H1 (cell line): ENCODE results near the gene MOG. TPM values are rescaled to one million over a fixed set of nuclear protein-coding genes. Genes with fewer than 3 reads are reported as not detected.

Experiments used
- CTCF ChIA-PET: fragments of 300-600 bp; sonication (Branson Sonifier 250); formaldehyde crosslinking; loops from one replicate; lab custom pipeline; 2021; ENCODE audit not compliant: partially characterized antibody; lab: Charles Lee
- POLR2A ChIA-PET: fragments of 300-600 bp; sonication (Branson Sonifier 250); formaldehyde crosslinking; loops from one replicate; lab custom pipeline; 2021; ENCODE audit warnings: inconsistent platforms; ENCODE audit not compliant: partially characterized antibody; lab: Charles Lee
- DNase-seq, 2 experiments: peaks; one replicate each; pipeline versions ENCODE4 v3.0.0 to v3.0.0-alpha.2; 2010 to 2022; ENCODE audit warnings: low spot score in 2 of 2, low read depth in 1 of 2, mixed read lengths in 1 of 2
- FAIRE-seq: peaks from 2 replicates; lab custom pipeline; 2011; peaks lifted over from hg19 to GRCh38; lab: Jason Lieb, UNC
- H2AFZ ChIP-seq: 2 replicates; pipeline ENCODE4 v1.8.1; 2012; ENCODE audit warnings: low read length, inconsistent platforms
- H2AK5ac ChIP-seq: 2 replicates; pipeline ENCODE4 v1.6.1; 2013; ENCODE audit warnings: low read depth, low read length
- H2BK120ac ChIP-seq: replicated peaks from 2 replicates; pipeline ENCODE3; 2013; ENCODE audit warnings: low read depth, low read length, inconsistent platforms
- H2BK12ac ChIP-seq: 2 replicates; pipeline ENCODE4 v1.6.1; 2013; ENCODE audit warnings: low read depth, low read length
- H2BK15ac ChIP-seq: 2 replicates; pipeline ENCODE4 v1.6.1; 2013; ENCODE audit warnings: low read length
- H2BK20ac ChIP-seq: 2 replicates; pipeline ENCODE4 v1.6.1; 2013; ENCODE audit warnings: low read length
- H2BK5ac ChIP-seq: 2 replicates; pipeline ENCODE4 v1.6.1; 2013; ENCODE audit warnings: low read depth, low read length
- H3K14ac ChIP-seq: 2 replicates; pipeline ENCODE4 v1.6.1; 2013; ENCODE audit warnings: inconsistent platforms; ENCODE audit not compliant: insufficient read length
- H3K18ac ChIP-seq: 2 replicates; pipeline ENCODE4 v1.6.1; 2013; ENCODE audit warnings: low read length; ENCODE audit errors: extremely low read depth
- H3K23ac ChIP-seq: 2 replicates; pipeline ENCODE4 v1.6.1; 2013; ENCODE audit warnings: inconsistent platforms; ENCODE audit not compliant: insufficient read length
- H3K23me2 ChIP-seq: 2 replicates; pipeline ENCODE4 v1.6.1; 2013; ENCODE audit warnings: low read depth, low read length
- H3K27ac ChIP-seq: 2 replicates; pipeline ENCODE4 v1.6.1; 2011; ENCODE audit warnings: low read depth, low read length, inconsistent platforms
- H3K27me3 ChIP-seq, 4 experiments: replicated peaks in 1 of 4; 1 replicate in 1 of 4; 2 replicates in 3 of 4; pipeline versions ENCODE4 v1.6.1 to v1.8.1; 2011 to 2013; ENCODE audit warnings: low read length in 3 of 4, mild to moderate bottlenecking in 3 of 4, inconsistent platforms in 2 of 4, mixed read lengths in 2 of 4, moderate library complexity in 1 of 4; ENCODE audit not compliant: control insufficient read depth in 3 of 4, insufficient read depth in 3 of 4; ENCODE audit errors: extremely low read depth in 1 of 4
- H3K36me3 ChIP-seq, 4 experiments: 2 replicates each; pipeline versions ENCODE4 v1.6.1 to v1.8.1; 2011 to 2013; ENCODE audit warnings: mild to moderate bottlenecking in 4 of 4, low read length in 3 of 4, moderate library complexity in 2 of 4, control low read depth in 1 of 4, inconsistent platforms in 1 of 4; ENCODE audit not compliant: insufficient read depth in 4 of 4, control insufficient read depth in 2 of 4
- H3K4ac ChIP-seq: replicated peaks from 2 replicates; pipeline ENCODE3; 2013; ENCODE audit warnings: low read length, low read depth, mixed read lengths, inconsistent platforms; ENCODE audit not compliant: insufficient read length
- H3K4me1 ChIP-seq, 4 experiments: replicated peaks in 1 of 4; 1 replicate in 1 of 4; 2 replicates in 3 of 4; pipeline versions ENCODE4 v1.6.1 to v1.8.1; 2011 to 2013; ENCODE audit warnings: low read length in 3 of 4, inconsistent platforms in 2 of 4, mixed read lengths in 1 of 4; ENCODE audit not compliant: insufficient read depth in 4 of 4, control insufficient read depth in 3 of 4
- H3K4me2 ChIP-seq, 2 experiments: 2 replicates each; pipeline versions ENCODE4 v1.6.1 to v1.8.1; 2011 to 2013; ENCODE audit warnings: low read depth in 2 of 2, low read length in 2 of 2, control low read depth in 1 of 2, inconsistent platforms in 1 of 2, mild to moderate bottlenecking in 1 of 2; ENCODE audit not compliant: insufficient read depth in 1 of 2
- H3K4me3 ChIP-seq, 4 experiments: fragments of 200-600, 300-600 bp in 1 of 4; sonication (generic), shearing (Covaris generic), sonication (Bioruptor Twin) in 1 of 4; 2 replicates each; pipeline versions ENCODE4 v1.5.1 to v1.8.1; 2011 to 2016; ENCODE audit warnings: low read length in 4 of 4, low read depth in 3 of 4, control low read depth in 2 of 4, inconsistent platforms in 2 of 4, mild to moderate bottlenecking in 2 of 4, mixed read lengths in 1 of 4, moderate library complexity in 1 of 4; ENCODE audit not compliant: insufficient read depth in 2 of 4; ENCODE audit errors: extremely low read depth in 1 of 4
- H3K56ac ChIP-seq: replicated peaks from 2 replicates; pipeline ENCODE3; 2013; ENCODE audit warnings: low read depth, mild to moderate bottlenecking, mixed read lengths, low read length, inconsistent platforms; ENCODE audit not compliant: insufficient read length
- H3K79me1 ChIP-seq: 2 replicates; pipeline ENCODE4 v1.6.1; 2013; ENCODE audit warnings: low read depth, low read length, control low read depth
- H3K79me2 ChIP-seq, 2 experiments: 2 replicates each; pipeline versions ENCODE4 v1.6.1 to v1.8.1; 2012 to 2013; ENCODE audit warnings: low read length in 2 of 2, mild to moderate bottlenecking in 2 of 2, inconsistent platforms in 1 of 2; ENCODE audit not compliant: insufficient read depth in 2 of 2, control insufficient read depth in 1 of 2
- H3K9ac ChIP-seq, 4 experiments: replicated peaks in 1 of 4; 1 replicate in 1 of 4; 2 replicates in 3 of 4; pipeline versions ENCODE4 v1.6.1 to v1.8.1; 2011 to 2013; ENCODE audit warnings: low read depth in 3 of 4, low read length in 3 of 4, control low read depth in 2 of 4, mild to moderate bottlenecking in 2 of 4, moderate library complexity in 2 of 4, inconsistent platforms in 1 of 4; ENCODE audit errors: extremely low read depth in 1 of 4
- H3K9me3 ChIP-seq, 2 experiments: 2 replicates each; pipeline versions ENCODE4 v1.6.1 to v1.8.1; 2012 to 2013; ENCODE audit warnings: mild to moderate bottlenecking in 2 of 2, moderate library complexity in 2 of 2, control low read depth in 1 of 2, inconsistent platforms in 1 of 2, low read depth in 1 of 2, low read length in 1 of 2, mixed read lengths in 1 of 2; ENCODE audit not compliant: insufficient read depth in 2 of 2
- H4K20me1 ChIP-seq, 2 experiments: replicated peaks in 1 of 2; 2 replicates each; pipeline versions ENCODE3 to v1.8.1; 2011 to 2013; ENCODE audit warnings: inconsistent platforms in 2 of 2, low read length in 2 of 2, mild to moderate bottlenecking in 1 of 2; ENCODE audit not compliant: insufficient read depth in 2 of 2, control insufficient read depth in 1 of 2
- H4K5ac ChIP-seq: 2 replicates; pipeline ENCODE4 v1.6.1; 2013; ENCODE audit warnings: low read length, low read depth, mixed read lengths, inconsistent platforms; ENCODE audit not compliant: insufficient read length
- H4K8ac ChIP-seq: 2 replicates; pipeline ENCODE4 v1.8.0; 2013; ENCODE audit warnings: mild to moderate bottlenecking, moderate library complexity, low read length, inconsistent platforms; ENCODE audit not compliant: insufficient read depth; ENCODE audit errors: extremely low read depth
- H4K91ac ChIP-seq: replicated peaks from 2 replicates; pipeline ENCODE3; 2013; ENCODE audit warnings: low read length, mixed read lengths, inconsistent platforms; ENCODE audit not compliant: insufficient read length
- CREB1 ChIP-seq: IDR thresholded peaks from 2 replicates; pipeline ENCODE4 v1.6.1; 2012; ENCODE audit warnings: inconsistent platforms
- CTBP2 ChIP-seq: IDR thresholded peaks from 2 replicates; pipeline ENCODE4 v1.7.0; 2011; ENCODE audit warnings: borderline replicate concordance, mild to moderate bottlenecking, moderate library complexity, mixed read lengths, low read length; ENCODE audit not compliant: insufficient read depth, insufficient read length
- HDAC6 ChIP-seq: IDR thresholded peaks from one replicate; pipeline ENCODE4 v1.7.1; 2012; ENCODE audit warnings: low read depth, mild to moderate bottlenecking, inconsistent platforms, low read length, moderate library complexity
- WGBS, 2 experiments: shearing (Covaris generic) in 1 of 2; methylation state at CpG; one replicate each; pipeline versions ENCODE4 v1.1.6 to v1.1.7; 2013 to 2015; ENCODE audit warnings: low lambda C conversion rate in 2 of 2, mixed read lengths in 2 of 2, inconsistent platforms in 1 of 2, low coverage in 1 of 2, missing lambda C conversion rate in 1 of 2; ENCODE audit not compliant: insufficient replicate concordance in 2 of 2, insufficient coverage in 1 of 2, insufficient read length in 1 of 2; ENCODE audit errors: extremely low coverage in 1 of 2, missing lambda C conversion rate in 1 of 2; 5-methylcytosine and 5-hydroxymethylcytosine counted together
- polyA plus RNA-seq, 7 experiments: library from polyadenylated mRNA; depleted of rRNA in 3 of 7; stranded (reverse) in 5 of 7; unstranded in 2 of 7; fragments of >200 nt in 5 of 7; fragments of 200-250 nt in 2 of 7; gene quantifications; 1 replicate in 5 of 7; 2 replicates in 1 of 7; 4 replicates in 1 of 7; pipeline versions ENCODE4 v1.2.1 to v1.2.3, GENCODE V29; 2011 to 2013; ENCODE audit warnings: missing spikeins in 2 of 7, mixed read lengths in 2 of 7
- total RNA-seq: library from RNA; stranded (reverse); fragmentation: NEBNext Ultra II Directional; extraction: Animal tissue kit (Norgen Biotek cat#: 25700); gene quantifications from 2 replicates; pipeline ENCODE4 v1.2.1, GENCODE V29; 2021

Gene MOG
- total and polyA plus RNA-seq, 2 of the 8 experiments (the other 6 are each of a cell fraction or from before 2014, with no cell fraction given) = 0.17 to 0.86 TPM

- H2BK20ac ChIP-seq = no peak overlapping the region
- H2BK5ac ChIP-seq = no peak overlapping the region
- no peak overlapping the region for H4K5ac ChIP-seq
- H2BK15ac ChIP-seq = no peak overlapping the region
- H3K4ac ChIP-seq = no peak overlapping the region
- H4K8ac ChIP-seq = no peak overlapping the region
- H2BK12ac ChIP-seq = 0 out of 2 replicates have a peak overlapping the region, but pooled peaks have one; percentile 44
- FAIRE-seq (no peak), DNase-seq (no peak)
- H3K79me2 ChIP-seq = no peaks in the 10 kb centered on the region
- no peak overlapping the region for H3K18ac ChIP-seq
- H3K23me2 ChIP-seq = no peaks in the 10 kb centered on the region; the same call in 1 of the 2 replicates
- no peaks in the 10 kb centered on the region for H3K27me3 ChIP-seq
- no peaks in the 10 kb centered on the region for H3K9me3 ChIP-seq
- POLR2A ChIA-PET = interaction anchor here (2.8 to 3.8 kb wide), 2 partner anchors 10 to 13 kb away, joined by 18 to 20 read pairs; no protein-coding TSS in a partner anchor
- no peak overlapping the region for H2AFZ ChIP-seq
- H3K4me2 ChIP-seq = no peak overlapping the region
- H3K79me1 ChIP-seq = no peaks in the 10 kb centered on the region
- no peak overlapping the region for H3K23ac ChIP-seq
- no peak overlapping the region for H4K91ac ChIP-seq
- no peak overlapping the region for H3K27ac ChIP-seq
- WGBS, 2 experiments = 35% methylated on average over 1 of the region's 1 CpG; no CpG with 5 or more reads in 1 of the 2 experiments
- H3K56ac ChIP-seq = no peak overlapping the region
- CTCF ChIA-PET = interaction anchor here (0.6 to 12.7 kb wide), 5 partner anchors 10 to 45 kb away, joined by 3 to 502 read pairs (median 9); partner anchors contain the start of gene MOG
- no peak overlapping the region for H3K9ac ChIP-seq
- H3K14ac ChIP-seq = no peak overlapping the region
- no peaks in the 10 kb centered on the region for H4K20me1 ChIP-seq
- no peak overlapping the region for H2BK120ac ChIP-seq
- peaks cover 0 to 3% (median 0%) of the 10 kb centered on the region in 4 experiments; a peak in 1 of 7 replicates for H3K4me1 ChIP-seq
- no peak overlapping the region for H2AK5ac ChIP-seq
- no peak overlapping the region for H3K4me3 ChIP-seq
- no peaks in the 10 kb centered on the region for H3K36me3 ChIP-seq
- TF ChIP-seq CTBP2 (no peak), HDAC6 (no peak), CREB1 (no peak)
Measured at GRCh38 chr6:29675561-29675960, 18.7 kb downstream of the MOG start.
